RWPE1 (cell line): Measurements from ENCODE around the gene RAG2.

Experiments used
- CTCF ChIA-PET: fragments of 350-600 bp; sonication (Branson Sonifier 250); formaldehyde crosslinking; extraction: SDS; loops from one replicate; lab custom pipeline; 2021; lab: Yijun Ruan, JAX
- POLR2A ChIA-PET: fragments of 400-600 bp; formaldehyde crosslinking; extraction: SDS; loops from one replicate; lab custom pipeline; 2020; ENCODE audit warnings: antibody characterized with exemption; ENCODE audit not compliant: low non-redundant PET; lab: Yijun Ruan, JAX
- DNase-seq: peaks from one replicate; pipeline ENCODE4 v3.0.0; 2012; ENCODE audit warnings: low spot score
- H3K27ac ChIP-seq: fragments of 450-650 bp; 2 replicates; pipeline ENCODE4 v1.5.1; 2017
- TF ChIP-seq, protein P1 (sequence below): fragments of 450-650 bp; conservative IDR thresholded peaks from 2 replicates; pipeline ENCODE4 v1.5.1; 2017; ENCODE audit warnings: low read depth, mild to moderate bottlenecking

RAG2 gene

DNA sequence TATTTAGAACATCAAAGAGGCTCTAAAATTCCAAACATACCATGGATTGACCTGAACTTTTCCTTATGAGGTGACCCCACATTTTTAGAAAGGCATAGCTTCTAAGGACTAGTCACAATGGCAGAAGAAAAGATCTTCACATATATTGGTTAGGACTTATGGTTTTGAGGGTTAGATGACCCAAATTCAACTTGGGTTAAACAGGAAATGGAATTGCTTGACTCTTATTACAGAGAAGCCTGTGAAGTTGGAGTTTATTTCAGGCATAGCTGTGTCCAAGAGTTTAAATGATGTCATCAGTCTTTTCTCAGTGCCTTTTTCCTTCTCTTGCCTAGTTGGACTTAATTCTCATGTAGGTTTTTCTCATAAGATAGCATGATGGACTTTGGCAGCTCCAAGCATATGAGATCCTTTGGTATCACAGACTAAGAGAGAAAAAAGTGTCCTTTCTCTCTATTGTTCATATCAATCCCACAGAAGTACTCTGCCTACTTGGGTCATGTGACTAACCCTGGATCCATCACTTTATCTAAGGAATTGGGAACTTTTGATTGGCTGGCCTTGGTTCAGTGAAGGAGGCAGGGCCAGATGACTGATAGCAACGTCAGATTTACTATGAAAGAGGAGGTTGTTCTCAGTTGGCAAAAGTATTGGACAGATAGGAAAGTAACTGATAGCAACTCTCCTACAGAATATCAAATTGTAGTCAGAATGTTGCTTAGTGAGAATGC is 47.5 kb downstream of the RAG2 start:
- ChIA-PET POLR2A (no interaction called here), CTCF (no interaction called here)
- no peak overlapping the region for H3K27ac ChIP-seq
- DNase-seq, result no peak
- TF ChIP-seq, protein P1, sequence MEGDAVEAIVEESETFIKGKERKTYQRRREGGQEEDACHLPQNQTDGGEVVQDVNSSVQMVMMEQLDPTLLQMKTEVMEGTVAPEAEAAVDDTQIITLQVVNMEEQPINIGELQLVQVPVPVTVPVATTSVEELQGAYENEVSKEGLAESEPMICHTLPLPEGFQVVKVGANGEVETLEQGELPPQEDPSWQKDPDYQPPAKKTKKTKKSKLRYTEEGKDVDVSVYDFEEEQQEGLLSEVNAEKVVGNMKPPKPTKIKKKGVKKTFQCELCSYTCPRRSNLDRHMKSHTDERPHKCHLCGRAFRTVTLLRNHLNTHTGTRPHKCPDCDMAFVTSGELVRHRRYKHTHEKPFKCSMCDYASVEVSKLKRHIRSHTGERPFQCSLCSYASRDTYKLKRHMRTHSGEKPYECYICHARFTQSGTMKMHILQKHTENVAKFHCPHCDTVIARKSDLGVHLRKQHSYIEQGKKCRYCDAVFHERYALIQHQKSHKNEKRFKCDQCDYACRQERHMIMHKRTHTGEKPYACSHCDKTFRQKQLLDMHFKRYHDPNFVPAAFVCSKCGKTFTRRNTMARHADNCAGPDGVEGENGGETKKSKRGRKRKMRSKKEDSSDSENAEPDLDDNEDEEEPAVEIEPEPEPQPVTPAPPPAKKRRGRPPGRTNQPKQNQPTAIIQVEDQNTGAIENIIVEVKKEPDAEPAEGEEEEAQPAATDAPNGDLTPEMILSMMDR, result no peak
